ENCODE results near the gene VOPP1.
"Not testable (repeated sequence)": the region's sequence is repeated elsewhere in the genome, so short reads cannot be mapped to it uniquely, and the experiment has no call there.

The VOPP1 gene

GRCh38 chr7:55471594-55471993 lies 100.7 kb downstream of the VOPP1 start:
- DNase-seq (ENCODE audit: extremely low read depth in 1 of 2, low read depth in 1 of 2) = not testable (repeated sequence)

DNA sequence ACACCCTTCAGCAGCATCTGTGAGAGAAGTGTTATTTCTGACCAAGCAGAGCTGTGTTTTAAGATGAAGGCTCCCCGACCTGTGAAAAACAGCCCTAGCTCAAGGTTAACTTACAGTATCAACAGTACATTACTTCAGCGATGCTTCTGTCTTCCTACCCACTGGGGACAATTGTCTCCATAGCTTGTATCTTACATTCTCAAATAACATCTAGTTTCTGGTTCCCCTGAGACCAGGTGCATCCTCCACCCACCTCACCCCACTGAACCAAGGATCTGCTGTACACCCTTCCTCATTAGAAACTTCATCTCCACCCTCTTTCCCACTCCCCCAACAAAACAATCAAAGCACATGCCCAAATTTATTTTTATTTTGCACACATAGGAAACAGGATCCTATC lies 102.0 kb downstream of the VOPP1 start:
- no peak for DNase-seq (ENCODE audit: extremely low read depth in 1 of 2, low read depth in 1 of 2)

- no peak for DNase-seq (ENCODE audit: extremely low read depth in 1 of 2, low read depth in 1 of 2)
These were observed 102.6 kb downstream of the VOPP1 start for GRCh38 chr7:55469721-55470120.

- no peak for DNase-seq (ENCODE audit: extremely low read depth in 1 of 2, low read depth in 1 of 2)
These were observed 103.0 kb downstream of the VOPP1 start for GRCh38 chr7:55469271-55469681.

DNA sequence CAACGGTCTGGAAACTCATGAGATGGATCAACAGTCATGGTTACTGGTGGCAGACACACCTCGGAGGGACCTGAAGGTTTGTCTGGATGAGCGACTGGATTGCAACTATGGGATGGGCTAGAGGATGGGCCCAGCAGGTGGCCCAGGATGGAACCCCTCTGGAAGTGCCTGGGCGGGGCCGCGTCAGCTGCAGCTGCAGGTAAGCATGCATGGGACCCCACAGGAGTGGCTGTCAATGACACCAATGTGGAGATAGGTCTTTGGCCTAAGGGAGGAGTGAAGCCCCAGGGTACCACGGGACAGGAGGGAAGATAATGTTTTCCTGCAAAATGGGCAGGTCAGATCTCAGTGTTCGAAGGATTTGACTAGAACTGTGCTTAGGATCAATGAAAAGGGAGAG lies 103.8 kb downstream of the VOPP1 start:
- no peak for DNase-seq (ENCODE audit: extremely low read depth in 1 of 2, low read depth in 1 of 2)

DNA sequence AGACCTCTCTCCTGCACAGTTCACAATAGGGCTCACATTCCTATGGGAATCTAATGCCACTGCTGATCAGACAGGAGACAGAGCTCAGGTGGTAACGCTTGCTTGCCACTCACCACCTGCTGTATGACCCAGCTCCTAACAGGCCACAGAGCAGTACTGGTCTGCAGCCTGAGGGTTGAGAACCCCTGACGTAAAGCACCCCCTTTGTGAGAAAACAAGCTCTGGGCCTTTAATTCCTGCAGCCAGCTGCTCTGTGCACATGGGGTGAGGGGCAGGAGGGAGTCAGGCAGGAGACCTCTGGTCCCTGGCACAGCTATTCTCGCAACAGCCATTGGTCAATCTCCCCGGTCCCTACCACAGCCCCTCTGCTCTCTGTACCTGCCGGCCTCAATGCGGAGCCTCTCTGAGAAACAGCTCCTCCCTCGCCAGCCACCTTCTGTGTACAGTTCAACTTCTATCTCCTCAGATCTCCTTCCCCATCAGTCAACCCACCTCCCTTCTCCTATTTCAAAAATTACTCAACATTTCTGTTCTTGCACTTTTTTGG lies 105.2 kb downstream of the VOPP1 start:
- DNase-seq (ENCODE audit: extremely low read depth in 1 of 2, low read depth in 1 of 2) = no peak

DNA sequence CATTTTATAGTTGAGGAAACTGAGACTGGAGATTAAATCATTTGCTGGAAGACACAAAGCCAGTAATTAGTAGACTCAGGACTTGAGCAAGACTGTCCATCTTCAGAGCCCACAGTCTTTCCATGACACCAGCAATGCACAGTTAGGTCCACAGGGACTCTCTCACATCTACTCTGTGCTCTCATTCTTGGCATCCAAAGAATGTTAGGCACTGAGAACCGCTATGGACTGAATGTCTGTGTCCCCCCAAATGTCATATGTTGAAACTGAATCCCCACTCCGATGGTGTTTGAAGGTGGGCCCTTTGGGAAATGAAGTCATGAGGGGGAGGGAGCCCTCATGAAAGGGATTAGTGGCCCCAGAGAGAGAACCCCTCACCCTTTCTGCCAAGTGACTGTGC lies 106.6 kb downstream of the VOPP1 start:
- no peak for DNase-seq (ENCODE audit: extremely low read depth in 1 of 2, low read depth in 1 of 2)

DNA sequence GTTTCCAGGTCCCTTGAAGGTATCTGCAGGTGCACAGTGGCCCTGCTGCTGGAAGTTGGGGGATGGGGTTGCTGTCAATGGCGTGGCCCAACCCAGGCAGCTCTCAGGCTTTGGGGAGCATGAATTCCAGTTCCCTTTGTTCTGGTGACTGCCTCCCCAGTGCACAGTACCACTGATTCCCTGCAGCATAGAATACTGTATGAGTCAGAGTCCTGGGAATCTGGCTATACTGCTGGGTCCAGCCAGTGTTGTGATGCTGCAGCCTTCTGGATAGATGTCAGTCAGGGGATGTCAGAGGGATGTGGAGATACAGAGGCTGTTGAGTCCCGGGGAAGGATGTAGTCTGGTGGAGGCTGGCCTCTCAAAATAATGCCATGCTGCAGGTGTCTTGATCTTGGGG lies 107.9 kb downstream of the VOPP1 start:
- DNase-seq (ENCODE audit: extremely low read depth in 1 of 2, low read depth in 1 of 2) = no peak

DNA sequence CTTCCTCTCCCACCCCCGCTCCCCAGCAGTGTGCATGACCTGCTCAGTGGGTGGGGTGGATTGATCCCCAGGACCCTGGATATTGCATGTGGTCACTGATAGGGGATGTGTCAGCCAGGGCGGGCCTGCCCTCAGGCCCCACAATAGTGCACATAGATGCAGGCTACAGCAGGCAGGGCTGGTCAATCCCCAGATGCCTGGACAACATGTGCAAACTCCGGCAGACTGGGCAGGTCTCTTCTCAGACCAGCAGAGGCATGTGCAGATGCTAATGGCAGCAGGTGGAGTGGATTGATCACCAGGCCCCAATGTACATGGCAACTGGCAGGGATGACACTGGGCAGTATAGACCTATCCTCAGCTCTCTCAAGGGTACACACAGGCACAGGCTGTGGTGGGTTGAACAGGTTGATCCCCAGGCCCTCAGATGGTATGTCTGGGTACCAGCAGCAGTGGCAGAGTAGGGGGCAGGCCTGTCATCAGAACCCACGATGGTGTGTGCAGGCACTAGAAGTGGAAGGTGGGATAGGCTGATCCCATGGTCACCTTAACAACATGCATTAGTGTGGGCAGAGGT lies 108.5 kb downstream of the VOPP1 start:
- DNase-seq (ENCODE audit: extremely low read depth in 1 of 2, low read depth in 1 of 2) = no peak

GRCh38 chr7:55458351-55458750 lies 114.0 kb downstream of the VOPP1 start:
- DNase-seq (ENCODE audit: extremely low read depth in 1 of 2, low read depth in 1 of 2) = no peak

DNA sequence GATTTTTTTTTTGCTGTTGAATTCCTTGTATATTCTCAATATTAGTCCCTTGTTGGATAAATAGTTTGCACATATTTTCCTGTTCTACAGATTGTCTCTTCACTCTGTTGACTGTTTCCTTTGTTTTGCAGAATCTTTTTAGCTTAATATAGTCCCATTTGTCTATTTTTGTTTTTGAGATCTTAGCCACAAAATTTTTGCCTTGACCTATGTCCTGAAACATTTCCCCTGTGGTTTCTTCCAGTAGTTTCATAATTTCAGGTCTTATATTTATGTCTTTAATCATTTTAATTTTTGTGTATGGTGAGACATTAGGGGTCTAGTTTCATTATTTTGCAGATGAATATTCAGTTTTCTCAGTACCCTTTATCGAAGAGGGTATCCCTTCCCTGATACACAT lies 114.5 kb downstream of the VOPP1 start:
- no peak for DNase-seq (ENCODE audit: extremely low read depth in 1 of 2, low read depth in 1 of 2)

- DNase-seq (ENCODE audit: extremely low read depth in 1 of 2, low read depth in 1 of 2) = no peak
These were observed 119.3 kb downstream of the VOPP1 start for GRCh38 chr7:55452971-55453370.

DNA sequence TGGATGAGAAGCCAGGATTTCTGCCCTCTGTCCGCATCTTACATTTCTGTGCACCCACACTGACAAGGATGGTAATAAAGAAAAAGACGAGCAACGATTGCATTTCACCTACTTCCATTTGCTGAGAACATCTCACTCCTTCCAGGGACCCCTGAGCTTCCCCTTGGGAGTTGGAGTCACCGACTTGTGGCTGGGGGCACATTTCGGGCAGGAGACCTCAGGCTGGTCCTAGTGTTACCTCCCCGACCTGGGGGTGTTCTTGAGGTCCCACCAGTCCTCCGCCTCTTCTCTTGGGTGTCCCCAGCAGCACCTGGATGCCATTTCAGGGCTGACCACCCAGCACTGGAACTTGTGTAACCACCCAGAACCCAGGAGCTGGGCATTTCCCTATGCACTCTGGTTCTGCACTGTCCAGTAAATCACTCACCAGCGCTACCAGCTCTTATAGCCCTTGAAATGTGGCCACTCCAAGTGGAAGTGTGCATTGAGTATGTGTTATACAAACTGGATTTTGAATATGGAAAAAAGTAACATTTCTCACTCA lies 122.2 kb downstream of the VOPP1 start:
- no peak for DNase-seq (ENCODE audit: extremely low read depth in 1 of 2, low read depth in 1 of 2)

GRCh38 chr7:55449205-55449991 lies 122.9 kb downstream of the VOPP1 start:
- DNase-seq (ENCODE audit: extremely low read depth in 1 of 2, low read depth in 1 of 2) = no peak

DNA sequence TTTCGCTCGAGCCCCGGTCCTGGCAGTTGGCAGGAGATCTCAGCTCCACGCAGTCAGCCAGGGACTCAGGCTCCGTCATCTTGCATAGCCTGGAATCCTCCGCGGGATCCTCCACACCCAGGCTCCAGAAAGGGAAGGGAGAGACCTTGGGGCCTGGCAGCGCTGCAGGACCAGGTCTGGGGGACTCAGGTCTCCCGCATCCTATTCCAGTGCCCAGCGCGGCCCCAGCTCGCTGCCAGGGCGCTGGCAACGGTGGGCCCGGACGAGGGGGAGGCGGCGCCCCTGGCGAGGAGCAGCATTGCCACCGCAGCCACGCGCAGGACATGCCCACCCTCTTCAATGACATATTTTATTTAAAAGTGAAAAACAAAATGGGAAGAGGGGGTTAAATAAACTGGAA lies 123.8 kb downstream of the VOPP1 start:
- DNase-seq (ENCODE audit: extremely low read depth in 1 of 2, low read depth in 1 of 2) = no peak

DNA sequence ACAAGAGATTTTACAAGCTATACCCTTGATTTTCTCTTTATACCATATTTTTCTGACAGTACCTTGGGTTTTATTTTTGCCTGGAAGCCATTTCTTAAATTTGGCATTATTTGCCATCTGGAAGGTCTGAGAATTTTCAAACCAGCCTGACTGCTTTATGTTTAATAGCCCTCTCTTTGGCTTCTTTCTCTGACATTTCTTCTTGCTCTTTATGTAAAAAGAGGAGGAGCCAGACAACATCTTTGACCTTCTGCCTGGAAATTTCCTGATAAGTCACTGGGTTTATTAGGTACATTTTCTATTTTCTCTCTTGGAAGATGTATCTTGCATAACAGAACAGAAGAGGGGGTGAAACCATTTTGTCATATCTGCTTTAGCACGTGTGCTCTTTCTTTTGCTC lies 127.5 kb downstream of the VOPP1 start:
- DNase-seq (ENCODE audit: extremely low read depth in 1 of 2, low read depth in 1 of 2) = no peak

GRCh38 chr7:55441774-55442522 lies 130.4 kb downstream of the VOPP1 start:
- no peak for DNase-seq (ENCODE audit: extremely low read depth in 1 of 2, low read depth in 1 of 2)

- DNase-seq (ENCODE audit: extremely low read depth in 1 of 2, low read depth in 1 of 2) = no peak
These were observed 131.3 kb downstream of the VOPP1 start for GRCh38 chr7:55441002-55441401.

DNA sequence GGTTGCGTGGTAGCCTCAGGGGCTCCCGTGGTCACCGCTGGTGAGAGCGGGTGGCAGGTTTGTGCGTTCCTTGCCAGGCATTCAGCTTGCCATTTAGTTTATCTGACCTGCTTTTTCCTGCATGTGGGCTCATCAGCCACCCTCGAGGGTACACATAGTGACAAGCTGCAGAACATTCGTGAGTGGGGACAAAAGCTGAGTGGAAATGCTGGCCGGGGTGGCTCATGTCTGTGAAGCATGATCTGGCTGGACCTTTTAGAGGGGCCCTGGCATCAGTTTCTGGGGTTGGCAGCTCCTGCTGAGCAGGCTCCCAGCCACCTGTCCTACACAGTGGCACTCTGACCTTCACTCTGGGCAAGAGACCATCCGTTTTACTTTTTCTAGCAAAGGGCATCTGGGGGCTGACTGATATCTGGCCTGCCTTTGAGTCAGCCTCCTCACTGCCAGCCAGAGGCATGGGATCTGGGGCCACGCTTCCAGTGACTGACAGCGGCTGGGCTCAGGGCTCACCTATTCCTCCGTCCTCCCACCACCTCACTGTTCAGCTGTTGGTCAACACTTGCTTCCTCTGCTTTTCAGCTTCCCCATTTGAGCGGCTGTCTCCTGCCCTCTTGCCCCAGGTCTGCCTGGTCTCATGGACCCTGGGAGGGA lies 132.1 kb downstream of the VOPP1 start:
- DNase-seq (ENCODE audit: extremely low read depth in 1 of 2, low read depth in 1 of 2) = no peak

DNA sequence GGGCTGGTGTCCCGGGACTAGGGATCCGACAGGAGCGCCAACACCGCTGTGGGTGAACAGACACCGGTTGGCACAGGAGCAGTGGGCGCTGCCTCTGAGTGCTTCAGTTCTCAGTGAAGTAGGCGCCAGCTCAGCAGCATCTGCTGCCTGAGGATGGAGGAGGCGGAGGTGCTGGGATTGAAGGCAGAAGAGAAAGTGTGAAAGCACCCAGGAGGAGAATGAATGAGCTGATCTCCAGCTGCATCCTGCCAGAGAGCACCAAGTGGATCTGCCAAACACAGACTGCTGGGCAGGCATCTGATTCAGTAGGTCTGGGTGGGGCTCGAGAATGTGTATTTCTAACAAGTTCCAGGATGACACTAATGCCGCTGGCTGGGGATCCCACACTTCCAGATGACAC lies 132.7 kb downstream of the VOPP1 start:
- no peak for DNase-seq (ENCODE audit: extremely low read depth in 1 of 2, low read depth in 1 of 2)

Measured in activated CD8-positive, alpha-beta memory T cell treated with anti-CD3 and anti-CD28 coated beads for 1 hour (primary cell).